RKO (cell line): Measurements from ENCODE around the gene FAM174C.
A peak's percentile ranks its signal among the peaks of the same experiment; 100 is the strongest.
"Not testable (repeated sequence)": the region's sequence is repeated elsewhere in the genome, so short reads cannot be mapped to it uniquely, and the experiment has no call there.

Experiments used
- DNase-seq: peaks from one replicate; pipeline ENCODE4 v3.0.0-alpha.2; 2016; ENCODE audit warnings: low spot score

Gene FAM174C

GRCh38 chr19:1237027-1237659 lies 38.2 kb upstream of the FAM174C start:
- DNase-seq, result no peak

- peak; percentile 57 for DNase-seq
Measured at GRCh38 chr19:1237754-1238368, 37.5 kb upstream of the FAM174C start, which contains the start of gene CBARP. CBARP (minus strand) TSS chr19:1238005; CDS start chr19:1236100, 1,905 bp downstream.

- DNase-seq, result no peak
Measured at GRCh38 chr19:1238369-1239303, 36.7 kb upstream of the FAM174C start.

- DNase-seq, result no peak
Measured at GRCh38 chr19:1239420-1239795, 35.9 kb upstream of the FAM174C start.

GRCh38 chr19:1239796-1240737 lies 35.3 kb upstream of the FAM174C start:
- DNase-seq, result peak; percentile 91

- DNase-seq, result no peak
Measured at GRCh38 chr19:1240925-1241324, 34.4 kb upstream of the FAM174C start.

- DNase-seq, result peak; percentile 96
Measured at GRCh38 chr19:1241417-1242095, 33.8 kb upstream of the FAM174C start, which contains the start of gene ATP5F1D. ATP5F1D (plus strand) TSS chr19:1241751; CDS start chr19:1241851, 100 bp downstream.

GRCh38 chr19:1243768-1244692 lies 31.3 kb upstream of the FAM174C start:
- peak; percentile 77 for DNase-seq

- DNase-seq, result no peak
Measured at GRCh38 chr19:1244693-1245451, 30.5 kb upstream of the FAM174C start.

- no peak for DNase-seq
Measured at GRCh38 chr19:1245494-1246264, 29.7 kb upstream of the FAM174C start.

GRCh38 chr19:1246265-1247087 lies 28.9 kb upstream of the FAM174C start:
- not testable (repeated sequence) for DNase-seq

GRCh38 chr19:1247748-1248138 lies 27.6 kb upstream of the FAM174C start:
- DNase-seq, result no peak

GRCh38 chr19:1248139-1248785 lies 27.1 kb upstream of the FAM174C start, which contains the start of gene MIDN:
MIDN (plus strand) TSS chr19:1248583; CDS start chr19:1250297, 1,714 bp downstream.
- DNase-seq, result peak; percentile 93

- peak; percentile 79 for DNase-seq
Measured at GRCh38 chr19:1248786-1249297, 26.5 kb upstream of the FAM174C start.

GRCh38 chr19:1249298-1249989 lies 25.9 kb upstream of the FAM174C start:
- DNase-seq, result peak; percentile 96

GRCh38 chr19:1249990-1250436 lies 25.3 kb upstream of the FAM174C start:
- no peak for DNase-seq
